IMR-90 (cell line): ENCODE measurements around the gene KCNJ3. TPM values are rescaled to one million over a fixed set of nuclear protein-coding genes. Genes with fewer than 3 reads are reported as not detected.

Source experiments
- ATAC-seq: fragments of 200-7000 bp; cut with Tn5 transposase; 2 replicates; pipeline ENCODE4 v1.9.1; 2020; ENCODE audit warnings: low read depth, mild to moderate bottlenecking, moderate library complexity
- BruUV-seq: library from RNA; stranded (reverse); fragments of 400-500 nt; replicated peaks from 2 replicates; lab custom pipeline; 2021; lab: Mats Ljungman, UMichigan
- CTCF ChIA-PET: fragments of 300-600 bp; formaldehyde crosslinking; extraction: SDS; loops from one replicate; lab custom pipeline; 2021; ENCODE audit warnings: antibody characterized with exemption; lab: Yijun Ruan, JAX
- POLR2A ChIA-PET: fragments of 300-600 bp; sonication (Branson Sonifier 250); formaldehyde crosslinking; loops from one replicate; lab custom pipeline; 2022; ENCODE audit warnings: antibody characterized with exemption; ENCODE audit not compliant: unreplicated experiment; lab: Charles Lee
- DNase-seq: peaks from one replicate; pipeline ENCODE4 v3.0.0; 2013
- H2AFZ ChIP-seq: replicated peaks from 2 replicates; pipeline ENCODE3; 2013; ENCODE audit warnings: low read length, mild to moderate bottlenecking; ENCODE audit not compliant: poor library complexity
- H2AK5ac ChIP-seq: 2 replicates; pipeline ENCODE4 v1.6.1; 2013; ENCODE audit warnings: low read depth, low read length, inconsistent platforms
- H2AK9ac ChIP-seq: replicated peaks from 2 replicates; pipeline ENCODE3; 2013; ENCODE audit warnings: mild to moderate bottlenecking, low read depth, low read length, moderate library complexity; ENCODE audit not compliant: poor library complexity
- H2BK120ac ChIP-seq: 2 replicates; pipeline ENCODE4 v1.6.1; 2013; ENCODE audit warnings: low read depth, low read length, inconsistent platforms
- H2BK15ac ChIP-seq: 3 replicates; pipeline ENCODE4 v1.6.1; 2013; ENCODE audit warnings: low read depth, low read length, inconsistent platforms
- H2BK20ac ChIP-seq: 2 replicates; pipeline ENCODE4 v1.6.1; 2013; ENCODE audit warnings: low read depth, mild to moderate bottlenecking, inconsistent platforms, low read length, moderate library complexity
- H2BK5ac ChIP-seq: 2 replicates; pipeline ENCODE4 v1.6.1; 2013; ENCODE audit warnings: mild to moderate bottlenecking, low read depth, low read length, inconsistent platforms; ENCODE audit not compliant: poor library complexity, severe bottlenecking
- H3K14ac ChIP-seq: replicated peaks from 2 replicates; pipeline ENCODE4 v1.6.1; 2013; ENCODE audit warnings: low read depth, low read length, inconsistent platforms
- H3K18ac ChIP-seq: 2 replicates; pipeline ENCODE4 v1.6.1; 2013; ENCODE audit warnings: low read depth, low read length, control low read depth
- H3K23ac ChIP-seq: 2 replicates; pipeline ENCODE4 v1.6.1; 2013; ENCODE audit warnings: low read depth, low read length, inconsistent platforms
- H3K27ac ChIP-seq: 2 replicates; pipeline ENCODE4 v1.5.1; 2013; ENCODE audit warnings: mild to moderate bottlenecking, control low read depth, low read length; ENCODE audit not compliant: insufficient read depth
- H3K27me3 ChIP-seq: 2 replicates; pipeline ENCODE4 v1.6.1; 2013; ENCODE audit warnings: low read length; ENCODE audit not compliant: control insufficient read depth, insufficient read depth
- H3K36me3 ChIP-seq: 2 replicates; pipeline ENCODE4 v1.6.1; 2013; ENCODE audit warnings: low read length, mixed read lengths; ENCODE audit not compliant: control insufficient read depth, insufficient read depth
- H3K4ac ChIP-seq: 2 replicates; pipeline ENCODE4 v1.6.1; 2013; ENCODE audit warnings: low read depth, low read length, inconsistent platforms
- H3K4me1 ChIP-seq: 2 replicates; pipeline ENCODE4 v1.6.1; 2013; ENCODE audit warnings: low read length, mixed read lengths; ENCODE audit not compliant: control insufficient read depth, insufficient read depth
- H3K4me2 ChIP-seq: 2 replicates; pipeline ENCODE4 v1.6.1; 2013; ENCODE audit warnings: low read depth, mild to moderate bottlenecking, control low read depth, low read length, moderate library complexity
- H3K4me3 ChIP-seq: 2 replicates; pipeline ENCODE4 v1.5.1; 2013; ENCODE audit warnings: low read depth, mild to moderate bottlenecking, control low read depth, low read length, moderate library complexity; ENCODE audit not compliant: insufficient read depth
- H3K56ac ChIP-seq: 2 replicates; pipeline ENCODE4 v1.6.1; 2013; ENCODE audit warnings: low read length, inconsistent platforms; ENCODE audit not compliant: insufficient read depth; ENCODE audit errors: extremely low read depth
- H3K79me1 ChIP-seq, 2 experiments: 2 replicates each; pipeline ENCODE4 v1.6.1; 2013; ENCODE audit warnings: low read length in 2 of 2, inconsistent platforms in 1 of 2, low read depth in 1 of 2
- H3K9ac ChIP-seq: 2 replicates; pipeline ENCODE4 v1.6.1; 2013; ENCODE audit warnings: low read depth, low read length, control low read depth
- H3K9me1 ChIP-seq: 2 replicates; pipeline ENCODE4 v1.6.1; 2013; ENCODE audit warnings: low read length, inconsistent platforms; ENCODE audit not compliant: insufficient read depth
- H3K9me3 ChIP-seq: 2 replicates; pipeline ENCODE4 v1.6.1; 2013; ENCODE audit warnings: low read length; ENCODE audit not compliant: control insufficient read depth, insufficient read depth
- H4K20me1 ChIP-seq: 2 replicates; pipeline ENCODE4 v1.6.1; 2013; ENCODE audit warnings: low read length, inconsistent platforms; ENCODE audit not compliant: insufficient read depth
- H4K5ac ChIP-seq: 2 replicates; pipeline ENCODE4 v1.6.1; 2013; ENCODE audit warnings: mild to moderate bottlenecking, low read depth, low read length, control low read depth
- H4K8ac ChIP-seq, 2 experiments: 2 replicates each; pipeline ENCODE4 v1.6.1; 2013; ENCODE audit warnings: low read depth in 2 of 2, low read length in 2 of 2, control low read depth in 1 of 2, inconsistent platforms in 1 of 2
- H4K91ac ChIP-seq: 2 replicates; pipeline ENCODE4 v1.6.1; 2013; ENCODE audit warnings: low read depth, low read length, inconsistent platforms; ENCODE audit not compliant: insufficient read depth
- BHLHE40 ChIP-seq: fragments of 150-350 bp; IDR thresholded peaks from 2 replicates; pipeline ENCODE4 v1.6.1; 2016; ENCODE audit warnings: mild to moderate bottlenecking, low read depth, low read length
- CEBPB ChIP-seq: IDR thresholded peaks from 2 replicates; pipeline ENCODE4 v1.6.1; 2012; ENCODE audit warnings: low read depth, low read length, improper control_type of control experiment
- CHD1 ChIP-seq: IDR thresholded peaks from 2 replicates; pipeline ENCODE4 v1.6.1; 2012; ENCODE audit warnings: low read depth, low read length, improper control_type of control experiment
- CTCF ChIP-seq: conservative IDR thresholded peaks from 2 replicates; pipeline ENCODE4 v1.5.1; 2012; ENCODE audit warnings: mild to moderate bottlenecking, low read depth, low read length, improper control_type of control experiment
- ELK1 ChIP-seq: fragments of 150-350 bp; IDR thresholded peaks from 2 replicates; pipeline ENCODE4 v1.6.1; 2016; ENCODE audit warnings: low read depth, mild to moderate bottlenecking, low read length, moderate library complexity, borderline replicate concordance
- FOS ChIP-seq: fragments of 150-350 bp; IDR thresholded peaks from 2 replicates; pipeline ENCODE4 v1.6.1; 2016; ENCODE audit warnings: low read depth, low read length
- MAFK ChIP-seq: IDR thresholded peaks from 2 replicates; pipeline ENCODE4 v1.6.1; 2012; ENCODE audit warnings: low read depth, low read length, improper control_type of control experiment
- MAZ ChIP-seq: IDR thresholded peaks from 2 replicates; pipeline ENCODE4 v1.6.1; 2012; ENCODE audit warnings: low read depth, mild to moderate bottlenecking, low read length, improper control_type of control experiment, moderate library complexity, borderline replicate concordance
- MXI1 ChIP-seq: IDR thresholded peaks from 2 replicates; pipeline ENCODE4 v1.6.1; 2012; ENCODE audit warnings: low read depth, mild to moderate bottlenecking, low read length, moderate library complexity, borderline replicate concordance
- NFE2L2 ChIP-seq: fragments of 150-350 bp; IDR thresholded peaks from 2 replicates; pipeline ENCODE4 v1.6.1; 2016; ENCODE audit warnings: low read depth, mild to moderate bottlenecking, low read length
- POLR2A ChIP-seq: IDR thresholded peaks from 2 replicates; pipeline ENCODE4 v1.6.1; 2012; ENCODE audit warnings: mild to moderate bottlenecking, low read depth, low read length
- RAD21 ChIP-seq: IDR thresholded peaks from 2 replicates; pipeline ENCODE4 v1.6.1; 2012; ENCODE audit warnings: low read length, improper control_type of control experiment
- RCOR1 ChIP-seq: IDR thresholded peaks from 2 replicates; pipeline ENCODE4 v1.6.1; 2012; ENCODE audit warnings: mild to moderate bottlenecking, low read length, improper control_type of control experiment; ENCODE audit not compliant: insufficient replicate concordance
- RFX5 ChIP-seq: IDR thresholded peaks from 2 replicates; pipeline ENCODE4 v1.8.0; 2012; ENCODE audit warnings: low read depth, mild to moderate bottlenecking, low read length, moderate library complexity
- USF2 ChIP-seq: fragments of 150-350 bp; IDR thresholded peaks from 2 replicates; pipeline ENCODE4 v1.6.1; 2017; ENCODE audit warnings: mild to moderate bottlenecking, antibody characterized with exemption, low read length, low read depth
- WGBS, 2 experiments: methylation state at CpG; one replicate each; pipeline versions ENCODE4 v1.1.5 to v1.1.7; 2013; ENCODE audit warnings: missing lambda C conversion rate in 2 of 2; ENCODE audit not compliant: insufficient read length in 1 of 2; ENCODE audit errors: extremely low coverage in 2 of 2; 5-methylcytosine and 5-hydroxymethylcytosine counted together
- dilution Hi-C: fragments of 300-500 bp; cut with HindIII; formaldehyde crosslinking; loops from one replicate; pipeline ENCODE4 v1.14.3; 2018; ENCODE audit warnings: low sequenced_read_pairs; ENCODE audit not compliant: unreplicated experiment
- in situ Hi-C: fragments of 300-500 bp; cut with MboI; formaldehyde crosslinking; loops from 3 replicates; pipeline ENCODE4 v1.14.3; 2019; ENCODE audit warnings: low sequenced_read_pairs, inconsistent platforms, mixed read lengths
- intact Hi-C: fragments of 100-400 bp; cut with micrococcal nuclease; formaldehyde crosslinking; loops from 2 replicates; pipeline ENCODE4 v1.10.0; 2022
- polyA plus RNA-seq, 3 experiments: library from polyadenylated mRNA; depleted of rRNA; stranded (reverse); fragments of >200 nt; gene quantifications; 2 replicates each; pipeline ENCODE4 v1.2.3, GENCODE V29; 2012; ENCODE audit warnings: low replicate concordance in 1 of 3
- total RNA-seq: library from RNA; depleted of rRNA; stranded (reverse); fragments of >200 nt; gene quantifications from 2 replicates; pipeline ENCODE4 v1.2.3, GENCODE V29; 2012

Gene KCNJ3
- total and polyA plus RNA-seq, 2 of the 4 experiments (the other 2 are of a cell fraction), result not detected

- Histone ChIP-seq H2AK5ac (no peak overlapping the region), H3K4me3 (no peak overlapping the region), H3K4me1 (no peaks in the 10 kb centered on the region), H3K18ac (no peak overlapping the region), H3K79me1 (no peaks in the 10 kb centered on the region), H3K9ac (no peak overlapping the region), H2BK15ac (no peak overlapping the region), H2BK120ac (no peak overlapping the region), H4K8ac (no peak overlapping the region), H3K4me2 (no peak overlapping the region), H4K5ac (no peak overlapping the region), H3K56ac (no peak overlapping the region), H3K23ac (no peak overlapping the region), H2AK9ac (no peak overlapping the region), H3K4ac (no peak overlapping the region), H2BK20ac (no peak overlapping the region), H2AFZ (no peak overlapping the region), H3K9me3 (peaks cover 12% of the 10 kb centered on the region), H4K91ac (no peak overlapping the region), H4K20me1 (no peaks in the 10 kb centered on the region), H3K27me3 (no peaks in the 10 kb centered on the region), H2BK5ac (no peak overlapping the region), H3K36me3 (no peaks in the 10 kb centered on the region), H3K14ac (no peak overlapping the region), H3K27ac (no peak overlapping the region), H3K9me1 (no peaks in the 10 kb centered on the region)
- DNase-seq (no peak), ATAC-seq (no peak)
- BruUV-seq, result no TSS peak
- dilution Hi-C loops, result no loop called here
- CTCF ChIA-PET, result no interaction called here
- WGBS, 2 experiments, result 1% methylated on average over 27 of the region's 69 CpGs; no CpG with 5 or more reads in 1 of the 2 experiments
- POLR2A ChIA-PET, result no interaction called here
- intact Hi-C loops, result no loop called here
- in situ Hi-C loops, result no loop called here
- no peak for TF ChIP-seq NFE2L2
- no peak for TF ChIP-seq CTCF
- TF ChIP-seq MXI1, result no peak
- no peak for TF ChIP-seq CEBPB
- no peak for TF ChIP-seq POLR2A
- no peak for TF ChIP-seq USF2
- TF ChIP-seq CHD1, result no peak
- TF ChIP-seq RFX5, result no peak
- no peak for TF ChIP-seq ELK1
- TF ChIP-seq BHLHE40, result no peak
- no peak for TF ChIP-seq FOS
- no peak for TF ChIP-seq RAD21
- TF ChIP-seq RCOR1, result no peak
- no peak for TF ChIP-seq MAFK
- TF ChIP-seq MAZ, result no peak
These were observed 860 bp upstream of the KCNJ3 start for GRCh38 chr2:154697418-154698252.
